HG02759 (cell line): ENCODE results near the gene ASB11.
"Not testable (repeated sequence)": the region's sequence is repeated elsewhere in the genome, so short reads cannot be mapped to it uniquely, and the experiment has no call there.

Experiments
- ATAC-seq: cut with Tn5 transposase; IDR thresholded peaks from one replicate; pipeline ENCODE4 v1.9.1; 2021; ENCODE audit warnings: mild to moderate bottlenecking, moderate library complexity; ENCODE audit not compliant: unreplicated experiment

Gene ASB11

GRCh38 chrX:15310117-15310516, 5.3 kb downstream of the ASB11 start:
- ATAC-seq: no peak

GRCh38 chrX:15305899-15306298, 9.5 kb downstream of the ASB11 start:
- not testable (repeated sequence) for ATAC-seq

- no peak for ATAC-seq
Measured at GRCh38 chrX:15301924-15302323, 13.5 kb downstream of the ASB11 start.

- ATAC-seq: no peak
Measured at GRCh38 chrX:15299941-15300851, 15.2 kb downstream of the ASB11 start.

DNA sequence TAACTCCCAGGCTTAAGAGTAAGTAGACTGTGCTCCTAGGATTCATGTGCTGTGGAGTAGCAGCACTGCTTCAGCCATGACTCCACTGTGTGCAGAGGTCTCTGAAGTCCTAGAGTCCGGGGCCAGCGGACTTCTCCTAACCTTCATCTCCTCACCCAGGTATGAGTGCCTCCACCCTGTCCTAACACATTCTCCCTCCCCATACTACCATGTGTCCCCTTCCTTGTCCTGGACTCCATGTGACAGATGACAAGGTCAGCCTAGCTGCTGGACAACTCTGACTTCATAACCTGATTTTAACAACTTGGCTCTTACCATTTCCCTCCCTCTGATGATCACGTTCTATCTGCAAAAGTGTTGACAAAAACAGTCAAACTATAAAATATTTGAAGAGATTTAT, 16.7 kb downstream of the ASB11 start:
- ATAC-seq: no peak

GRCh38 chrX:15298201-15298600, 17.2 kb downstream of the ASB11 start:
- ATAC-seq: no peak

- ATAC-seq: no peak
Measured at GRCh38 chrX:15293451-15293850, 22.0 kb downstream of the ASB11 start.

GRCh38 chrX:15292861-15293260, 22.6 kb downstream of the ASB11 start:
- no peak for ATAC-seq

- no peak for ATAC-seq
Measured at GRCh38 chrX:15277604-15278003, 37.8 kb downstream of the ASB11 start.

DNA sequence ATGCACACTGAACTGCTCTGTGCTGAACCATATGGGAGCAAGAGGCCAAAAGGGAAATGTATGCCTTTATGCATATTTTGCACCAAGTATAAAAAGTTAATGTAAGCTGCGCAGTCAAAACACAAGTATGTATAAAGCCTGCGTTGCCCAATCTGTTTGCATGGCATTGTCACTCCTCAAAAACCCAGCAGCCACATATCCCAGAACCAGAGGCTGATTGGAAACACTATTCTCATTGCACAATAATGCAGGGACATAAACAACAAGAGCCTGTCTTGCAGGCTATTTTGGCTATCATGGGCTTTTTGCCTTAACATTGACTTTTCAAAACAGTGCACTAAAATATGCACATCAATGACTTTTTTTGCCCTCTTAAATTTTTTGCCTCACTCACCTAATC, 40.5 kb downstream of the ASB11 start:
- no peak for ATAC-seq

- not testable (repeated sequence) for ATAC-seq
Measured at GRCh38 chrX:15273275-15273674, 42.2 kb downstream of the ASB11 start.

DNA sequence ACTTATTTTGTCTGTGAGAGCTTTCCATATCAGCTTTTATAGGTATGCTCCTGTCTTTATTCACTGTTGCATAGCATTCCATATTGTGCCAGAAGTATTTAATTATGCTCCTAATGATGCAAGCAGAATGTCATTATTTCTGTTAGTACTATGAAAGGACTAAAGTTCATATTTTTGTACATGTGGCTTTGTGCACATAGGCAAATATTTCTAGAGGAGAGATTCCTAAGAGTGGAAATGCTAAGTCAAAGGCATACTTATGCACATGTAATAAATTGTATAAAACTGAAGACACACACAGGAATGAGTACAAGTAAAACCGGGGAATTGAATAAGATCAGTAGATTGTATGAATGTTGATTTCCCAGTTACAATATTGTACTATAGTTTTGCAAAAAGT, 43.7 kb downstream of the ASB11 start:
- no peak for ATAC-seq

DNA sequence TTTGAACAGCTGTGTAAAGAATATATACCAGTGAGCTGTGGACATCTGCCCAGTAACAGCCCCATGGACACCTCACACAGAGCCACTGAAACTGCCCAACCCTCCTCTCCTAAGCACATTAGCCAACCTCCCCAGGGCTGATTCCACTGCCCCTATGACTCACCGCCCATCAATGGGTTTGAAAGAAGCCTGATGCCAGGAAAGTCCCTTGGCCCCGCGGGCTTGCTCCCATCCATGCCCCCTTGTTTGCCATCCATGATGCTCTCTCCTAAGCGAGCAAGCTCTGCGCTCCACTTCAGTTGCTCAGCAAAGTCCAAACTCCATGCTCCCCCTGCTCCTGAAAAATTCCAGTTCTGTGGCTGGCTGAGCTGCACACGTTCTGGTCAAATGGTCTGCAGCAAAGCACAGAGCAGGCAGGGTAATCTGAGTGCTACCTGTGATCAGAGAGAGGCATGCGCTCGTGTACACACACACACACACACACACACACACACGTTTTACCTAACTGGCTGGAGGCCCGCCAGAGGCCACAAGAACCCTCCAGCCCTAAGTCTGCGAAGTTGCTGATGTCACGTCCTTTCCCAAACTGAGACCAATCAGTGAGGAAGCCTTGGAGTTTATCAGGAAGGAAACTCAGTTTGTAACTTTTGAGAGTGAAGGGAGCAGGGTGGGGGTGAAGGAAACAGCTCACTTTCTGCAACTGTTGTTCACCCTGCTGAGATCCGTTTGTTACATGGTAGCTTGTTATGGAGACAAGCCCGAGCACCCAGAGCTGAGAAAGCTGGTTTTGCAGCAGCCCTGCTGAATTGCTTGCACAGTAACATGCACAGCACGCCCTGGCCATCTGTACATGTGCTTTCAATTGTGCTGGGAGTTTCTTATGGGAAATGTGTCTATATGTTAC, 45.6 kb downstream of the ASB11 start, which contains the start of gene ASB9:
TSS of gene ASB9 (minus strand) at position 466 of the 904 bp plus-strand sequence. CDS start at position 257, 209 bp downstream.
- peak; percentile 73 for ATAC-seq

DNA sequence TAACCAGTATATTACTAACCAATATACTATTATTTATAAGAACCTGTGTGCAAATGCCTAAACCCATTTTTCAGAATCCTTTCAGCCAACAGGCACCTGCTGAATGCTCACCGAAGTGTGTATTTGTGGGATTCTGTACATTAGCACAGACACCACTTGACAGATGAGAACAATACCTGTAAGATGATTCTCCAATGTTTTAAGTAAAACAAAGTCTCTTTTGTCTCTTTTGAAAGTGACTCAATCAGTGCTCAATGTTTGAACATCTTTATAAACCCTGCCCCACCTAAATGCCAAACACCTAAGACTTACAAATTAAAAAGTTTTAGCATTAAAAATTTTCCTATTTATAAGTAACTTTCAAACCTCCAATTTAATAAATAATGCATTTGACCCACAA, 46.3 kb downstream of the ASB11 start:
- ATAC-seq: no peak

DNA sequence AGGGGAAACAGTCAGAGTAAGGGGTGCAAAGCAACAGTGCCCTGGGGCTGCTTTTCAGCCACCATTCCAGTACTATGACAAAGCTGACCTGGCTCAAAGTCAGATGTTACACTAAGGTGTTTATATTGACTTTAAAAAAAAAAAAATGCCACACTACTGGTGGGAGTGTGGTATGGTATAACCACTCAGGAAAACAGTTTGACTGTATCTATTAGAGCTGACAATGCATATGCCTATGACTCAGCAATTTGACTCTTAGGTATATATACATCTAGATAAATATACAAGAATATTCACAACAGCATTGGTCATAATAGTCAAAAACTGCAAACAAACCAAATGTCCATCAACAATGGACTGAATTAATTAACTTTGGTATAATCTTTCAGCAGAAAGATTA, 60.6 kb downstream of the ASB11 start:
- ATAC-seq: no peak

- ATAC-seq: no peak
Measured at GRCh38 chrX:15245896-15246295, 69.5 kb downstream of the ASB11 start.

DNA sequence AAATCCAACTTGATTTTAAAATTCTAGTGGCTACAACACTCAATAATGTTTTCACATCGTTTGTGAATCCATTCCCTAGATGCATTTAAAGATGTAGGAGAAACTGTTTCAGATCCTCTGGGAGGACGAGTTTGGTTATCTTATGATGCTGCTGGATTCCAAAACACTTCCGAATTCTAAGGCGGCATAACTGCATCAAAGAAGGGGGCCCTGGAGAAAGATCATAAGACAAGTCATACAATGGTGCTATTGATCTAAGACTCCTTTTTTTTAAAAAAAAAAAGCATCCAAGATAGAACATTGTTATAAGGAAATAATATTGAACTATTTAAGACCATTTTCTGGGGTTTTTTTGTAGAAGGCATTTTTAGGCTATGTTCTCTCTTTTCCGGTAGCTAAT, 71.0 kb downstream of the ASB11 start:
- no peak for ATAC-seq

- peak; percentile 49 for ATAC-seq
Measured at GRCh38 chrX:15242899-15243555, 72.4 kb downstream of the ASB11 start.

GRCh38 chrX:15241301-15241700, 74.1 kb downstream of the ASB11 start:
- ATAC-seq: no peak

DNA sequence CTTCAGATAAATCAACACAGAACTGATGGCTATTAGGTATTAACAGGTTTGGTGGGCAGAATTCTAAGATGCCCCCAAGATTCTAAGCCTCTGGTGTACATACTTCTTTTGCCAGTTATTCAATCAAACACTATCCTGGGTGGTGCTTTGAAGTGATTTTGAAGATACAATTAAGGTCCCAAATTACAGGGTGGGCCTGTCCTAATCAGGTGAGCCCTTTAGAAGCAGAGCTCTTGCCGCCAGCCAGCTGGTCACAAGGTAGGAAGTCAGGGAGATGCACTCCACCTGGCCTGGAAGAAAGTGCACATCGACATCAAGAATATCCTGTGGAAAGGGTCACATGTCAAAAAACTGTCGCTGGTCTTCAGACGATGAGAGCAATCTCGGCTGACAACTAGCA, 75.0 kb downstream of the ASB11 start:
- ATAC-seq: no peak

DNA sequence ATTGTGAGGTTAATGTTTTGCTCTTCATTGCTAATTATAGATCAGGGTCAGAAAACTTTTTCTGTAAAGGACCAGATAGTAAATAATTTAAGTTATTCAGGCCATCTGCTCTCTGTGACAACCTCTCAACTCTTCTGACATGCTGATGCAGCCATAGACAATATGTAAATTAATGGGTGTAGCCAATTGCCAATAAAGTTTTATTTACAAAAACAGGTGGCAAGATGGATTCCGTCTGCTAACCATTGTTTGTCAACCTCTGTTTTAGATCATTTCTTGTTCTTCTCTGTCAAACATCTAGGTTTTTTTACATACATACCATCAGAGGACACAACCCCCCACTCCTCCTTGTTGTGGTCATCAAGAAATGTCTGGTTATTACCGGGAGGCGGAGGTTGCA, 79.3 kb downstream of the ASB11 start:
- ATAC-seq: no peak
